Ectodermal cell (in vitro differentiated cells): ENCODE results near the gene UBL4B.

Experiments
- H3K27ac ChIP-seq: 2 replicates; pipeline ENCODE4 v1.7.0; 2013; ENCODE audit warnings: mild to moderate bottlenecking, low read depth, low read length; ENCODE audit not compliant: insufficient read depth, poor library complexity, severe bottlenecking
- H3K27me3 ChIP-seq: 2 replicates; pipeline ENCODE4 v1.7.0; 2013; ENCODE audit warnings: mild to moderate bottlenecking, low read length; ENCODE audit not compliant: insufficient read depth, control insufficient read depth, poor library complexity, severe bottlenecking
- H3K36me3 ChIP-seq: one replicate; pipeline ENCODE4 v1.7.0; 2013; ENCODE audit warnings: low read length; ENCODE audit not compliant: control insufficient read depth, insufficient read depth
- H3K4me1 ChIP-seq: one replicate; pipeline ENCODE4 v1.7.0; 2013; ENCODE audit warnings: low read length; ENCODE audit not compliant: control insufficient read depth, insufficient read depth
- H3K4me3 ChIP-seq: 2 replicates; pipeline ENCODE4 v1.7.0; 2013; ENCODE audit warnings: low read depth, low read length, control low read depth; ENCODE audit not compliant: insufficient read depth
- H3K9me3 ChIP-seq: 2 replicates; pipeline ENCODE4 v1.7.0; 2013; ENCODE audit warnings: mild to moderate bottlenecking, low read length, moderate library complexity; ENCODE audit not compliant: control insufficient read depth
- WGBS, 2 experiments: methylation state at CpG; one replicate each; pipeline ENCODE4 v1.1.7; 2013; ENCODE audit warnings: missing lambda C conversion rate in 2 of 2; 5-methylcytosine and 5-hydroxymethylcytosine counted together

Gene UBL4B

GRCh38 chr1:110113551-110113950 lies 1.3 kb downstream of the UBL4B start:
- WGBS, 2 experiments = 81 to 83% methylated on average over 5 of the region's 5 CpGs
- Histone ChIP-seq H3K4me3 (no peak overlapping the region), H3K9me3 (no peaks in the 10 kb centered on the region), H3K27ac (no peak overlapping the region), H3K4me1 (no peaks in the 10 kb centered on the region), H3K36me3 (no peaks in the 10 kb centered on the region), H3K27me3 (no peaks in the 10 kb centered on the region)

GRCh38 chr1:110114173-110114572 lies 1.9 kb downstream of the UBL4B start:
- Histone ChIP-seq H3K36me3 (no peaks in the 10 kb centered on the region), H3K27me3 (no peaks in the 10 kb centered on the region), H3K27ac (no peak overlapping the region), H3K9me3 (no peaks in the 10 kb centered on the region), H3K4me3 (no peak overlapping the region), H3K4me1 (no peaks in the 10 kb centered on the region)
- 90 to 92% methylated on average over 5 of the region's 5 CpGs for whole genome bisulfite sequencing, 2 experiments

GRCh38 chr1:110114784-110115183 lies 2.5 kb downstream of the UBL4B start:
- 50 to 51% methylated on average over 5 of the region's 5 CpGs for WGBS, 2 experiments
- H3K4me1 ChIP-seq = no peaks in the 10 kb centered on the region
- H3K27ac ChIP-seq = no peak overlapping the region
- no peaks in the 10 kb centered on the region for H3K27me3 ChIP-seq
- no peak overlapping the region for H3K4me3 ChIP-seq
- no peaks in the 10 kb centered on the region for H3K36me3 ChIP-seq
- H3K9me3 ChIP-seq = no peaks in the 10 kb centered on the region

GRCh38 chr1:110118636-110119396 lies 6.6 kb downstream of the UBL4B start:
- Histone ChIP-seq H3K9me3 (no peaks in the 10 kb centered on the region), H3K27me3 (no peaks in the 10 kb centered on the region), H3K27ac (no peak overlapping the region), H3K4me1 (no peaks in the 10 kb centered on the region), H3K36me3 (no peaks in the 10 kb centered on the region), H3K4me3 (no peak overlapping the region)
- WGBS, 2 experiments = 80 to 81% methylated on average over 7 of the region's 7 CpGs

GRCh38 chr1:110119843-110120242 lies 7.6 kb downstream of the UBL4B start:
- WGBS, 2 experiments = 93 to 94% methylated on average over 2 of the region's 3 CpGs
- no peaks in the 10 kb centered on the region for H3K36me3 ChIP-seq
- no peaks in the 10 kb centered on the region for H3K27me3 ChIP-seq
- H3K27ac ChIP-seq = no peak overlapping the region
- no peak overlapping the region for H3K4me3 ChIP-seq
- H3K9me3 ChIP-seq = no peaks in the 10 kb centered on the region
- no peaks in the 10 kb centered on the region for H3K4me1 ChIP-seq

- WGBS, 2 experiments = 72 to 76% methylated on average over 12 of the region's 12 CpGs
- H3K36me3 ChIP-seq = no peaks in the 10 kb centered on the region
- no peaks in the 10 kb centered on the region for H3K4me1 ChIP-seq
- H3K9me3 ChIP-seq = no peaks in the 10 kb centered on the region
- no peaks in the 10 kb centered on the region for H3K27me3 ChIP-seq
- no peak overlapping the region for H3K4me3 ChIP-seq
- H3K27ac ChIP-seq = no peak overlapping the region
Measured at GRCh38 chr1:110120960-110121561, 8.8 kb downstream of the UBL4B start.

- WGBS, 2 experiments = 85 to 90% methylated on average over 3 of the region's 3 CpGs
- H3K4me1 ChIP-seq = no peaks in the 10 kb centered on the region
- H3K36me3 ChIP-seq = no peaks in the 10 kb centered on the region
- no peaks in the 10 kb centered on the region for H3K27me3 ChIP-seq
- H3K9me3 ChIP-seq = no peaks in the 10 kb centered on the region
- no peak overlapping the region for H3K27ac ChIP-seq
- no peak overlapping the region for H3K4me3 ChIP-seq
Measured at GRCh38 chr1:110123224-110123623, 11.0 kb downstream of the UBL4B start.

GRCh38 chr1:110125810-110126209 lies 13.6 kb downstream of the UBL4B start:
- 94 to 98% methylated on average over 4 of the region's 4 CpGs for WGBS, 2 experiments
- no peaks in the 10 kb centered on the region for H3K36me3 ChIP-seq
- H3K27ac ChIP-seq = no peak overlapping the region
- H3K4me1 ChIP-seq = peaks cover 13% of the 10 kb centered on the region
- no peak overlapping the region for H3K4me3 ChIP-seq
- H3K9me3 ChIP-seq = no peaks in the 10 kb centered on the region
- peaks cover 9% of the 10 kb centered on the region for H3K27me3 ChIP-seq

GRCh38 chr1:110130113-110130591 lies 17.9 kb downstream of the UBL4B start:
- H3K36me3 ChIP-seq = no peaks in the 10 kb centered on the region
- peaks cover 21% of the 10 kb centered on the region for H3K4me1 ChIP-seq
- no peak overlapping the region for H3K4me3 ChIP-seq
- H3K9me3 ChIP-seq = no peaks in the 10 kb centered on the region
- peaks cover 9% of the 10 kb centered on the region for H3K27me3 ChIP-seq
- H3K27ac ChIP-seq = no peak overlapping the region
- 46% methylated on average over 31 of the region's 31 CpGs for WGBS, 2 experiments

GRCh38 chr1:110130989-110131388 lies 18.7 kb downstream of the UBL4B start:
- no peaks in the 10 kb centered on the region for H3K9me3 ChIP-seq

More at GRCh38 chr1:110130989-110131388, 18.7 kb downstream of the UBL4B start:
- Histone ChIP-seq H3K4me3 (no peak overlapping the region), H3K4me1 (peaks cover 27% of the 10 kb centered on the region), H3K27me3 (peaks cover 9% of the 10 kb centered on the region), H3K27ac (no peak overlapping the region), H3K36me3 (no peaks in the 10 kb centered on the region)
- 65 to 73% methylated on average over 7 of the region's 7 CpGs for WGBS, 2 experiments
